ENCODE data around the gene HTRA3. TPM values are rescaled to one million over a fixed set of nuclear protein-coding genes. Genes with fewer than 3 reads are reported as not detected.

Gene HTRA3
- total RNA-seq, 4 donors from 2014 or later, result 3.3 to 22.5 (median 10.3) TPM

GRCh38 chr4:8238036-8238511 is 31.5 kb upstream of the HTRA3 start:
- Histone ChIP-seq H3K27ac (no peak overlapping the region), H3K4me3 (no peak overlapping the region), H3K4me1 (peaks cover 17% of the 10 kb centered on the region), H3K9me3 (no peaks in the 10 kb centered on the region), H3K27me3 (no peaks in the 10 kb centered on the region), H3K36me3 (peaks cover 21% of the 10 kb centered on the region)
- TF ChIP-seq POLR2A (IDR thresholded peaks at IDR 0.05) (no peak), EP300 (IDR thresholded peaks at IDR 0.05) (no peak), POLR2AphosphoS5 (IDR thresholded peaks at IDR 0.05) (no peak), CTCF (IDR thresholded peaks at IDR 0.05) (no peak)
- WGBS, result 45% methylated on average over 2 of the region's 14 CpGs
- DNase-seq (ENCODE audit: low spot score in 2 of 2), result no peak

- peak in 1 of 2 donors; percentile 8 for TF ChIP-seq CTCF (IDR thresholded peaks at IDR 0.05)
- TF ChIP-seq EP300 (IDR thresholded peaks at IDR 0.05), result no peak
- DNase-seq (ENCODE audit: low spot score in 2 of 2), result no peak
- Histone ChIP-seq H3K9me3 (no peaks in the 10 kb centered on the region), H3K27me3 (no peaks in the 10 kb centered on the region), H3K27ac (no peak overlapping the region), H3K4me3 (no peak overlapping the region), H3K36me3 (peaks cover 16% of the 10 kb centered on the region), H3K4me1 (peaks cover 17% of the 10 kb centered on the region)
- 67% methylated on average over 9 of the region's 17 CpGs for WGBS
Observed at GRCh38 chr4:8238515-8239053, 31.0 kb upstream of the HTRA3 start.

- TF ChIP-seq POLR2A (IDR thresholded peaks at IDR 0.05) (no peak), POLR2AphosphoS5 (IDR thresholded peaks at IDR 0.05) (no peak), CTCF (IDR thresholded peaks at IDR 0.05) (no peak), EP300 (IDR thresholded peaks at IDR 0.05) (no peak)
- no peak overlapping the region for H3K27ac ChIP-seq
- DNase-seq (ENCODE audit: low spot score in 2 of 2), result no peak
- H3K4me3 ChIP-seq, result no peak overlapping the region
- 91% methylated on average over 5 of the region's 13 CpGs for WGBS
- no peaks in the 10 kb centered on the region for H3K27me3 ChIP-seq
- no peaks in the 10 kb centered on the region for H3K9me3 ChIP-seq
- peaks cover 16% of the 10 kb centered on the region for H3K36me3 ChIP-seq
- H3K4me1 ChIP-seq, result peaks cover 17% of the 10 kb centered on the region
Observed at GRCh38 chr4:8239226-8239625, 30.3 kb upstream of the HTRA3 start.

GRCh38 chr4:8239661-8240060 is 29.9 kb upstream of the HTRA3 start:
- no peaks in the 10 kb centered on the region for H3K27me3 ChIP-seq
- peaks cover 17% of the 10 kb centered on the region for H3K4me1 ChIP-seq
- H3K4me3 ChIP-seq, result no peak overlapping the region
- DNase-seq (ENCODE audit: low spot score in 2 of 2), result no peak
- no peaks in the 10 kb centered on the region for H3K9me3 ChIP-seq
- H3K36me3 ChIP-seq, result peaks cover 14% of the 10 kb centered on the region
- H3K27ac ChIP-seq, result no peak overlapping the region
- WGBS, result 97% methylated on average over 6 of the region's 9 CpGs
- no peak for TF ChIP-seq EP300 (IDR thresholded peaks at IDR 0.05)
- TF ChIP-seq CTCF (IDR thresholded peaks at IDR 0.05), result no peak
- no peak for TF ChIP-seq POLR2AphosphoS5 (IDR thresholded peaks at IDR 0.05)
- TF ChIP-seq POLR2A (IDR thresholded peaks at IDR 0.05), result no peak

GRCh38 chr4:8240211-8241041 is 29.1 kb upstream of the HTRA3 start:
- Histone ChIP-seq H3K4me3 (no peak overlapping the region), H3K27ac (no peak overlapping the region), H3K36me3 (peaks cover 14% of the 10 kb centered on the region), H3K27me3 (no peaks in the 10 kb centered on the region), H3K9me3 (no peaks in the 10 kb centered on the region), H3K4me1 (peaks cover 17% of the 10 kb centered on the region)
- no peak for DNase-seq (ENCODE audit: low spot score in 2 of 2)
- 85% methylated on average over 12 of the region's 26 CpGs for WGBS
- TF ChIP-seq POLR2A (IDR thresholded peaks at IDR 0.05) (no peak), EP300 (IDR thresholded peaks at IDR 0.05) (no peak), CTCF (IDR thresholded peaks at IDR 0.05) (no peak), POLR2AphosphoS5 (IDR thresholded peaks at IDR 0.05) (no peak)

Measured in suprapubic skin (tissue), 4 donors.